HCT116 (cell line): ENCODE data around the gene ALAS2. TPM values are rescaled to one million over a fixed set of nuclear protein-coding genes. Genes with fewer than 3 reads are reported as not detected.

Experiments used
- ATAC-seq: fragments of 200-7000 bp; cut with Tn5 transposase; 2 replicates; pipeline ENCODE4 v1.9.1; 2020; ENCODE audit warnings: mild to moderate bottlenecking, moderate library complexity
- BruUV-seq: library from RNA; stranded (reverse); fragments of 400-500 nt; replicated peaks from 2 replicates; lab custom pipeline; 2021; lab: Mats Ljungman, UMichigan
- CTCF ChIA-PET: fragments of 300-600 bp; sonication (Branson Sonifier 250); formaldehyde crosslinking; loops from one replicate; lab custom pipeline; 2021; ENCODE audit warnings: antibody characterized with exemption; lab: Charles Lee
- POLR2A ChIA-PET: fragments of 300-600, 350-600 bp; sonication (Branson Sonifier 250); formaldehyde crosslinking; loops from one replicate; lab custom pipeline; 2021; ENCODE audit warnings: antibody characterized with exemption; lab: Charles Lee
- RAD21 ChIA-PET, 2 experiments: fragments of 300-600 bp; sonication (Branson Sonifier 250); formaldehyde crosslinking; loops; one replicate each; lab custom pipeline; 2023; ENCODE audit warnings: low total read pairs in 2 of 2; ENCODE audit not compliant: uncharacterized antibody in 2 of 2, unreplicated experiment in 2 of 2, low non-redundant PET in 1 of 2; lab: Charles Lee
- DNase-seq: peaks from one replicate; pipeline ENCODE4 v3.0.0-alpha.2; 2010; ENCODE audit warnings: low read depth, low spot score
- H2AFZ ChIP-seq: fragments of 200-600 bp; shearing (Covaris generic), sonication (generic); 2 replicates; pipeline ENCODE4 v1.6.1; 2017; ENCODE audit warnings: low read depth, mixed run types, mixed read lengths, antibody characterized with exemption, low read length; ENCODE audit not compliant: poor library complexity, severe bottlenecking
- H3K27ac ChIP-seq: 2 replicates; pipeline ENCODE4 v1.5.1; 2012; ENCODE audit warnings: low read depth, low read length
- H3K27me3 ChIP-seq: fragments of 200-600 bp; sonication (generic); 2 replicates; pipeline ENCODE4 v1.6.1; 2016; ENCODE audit warnings: mixed run types, low read length, mixed read lengths; ENCODE audit not compliant: insufficient read depth
- H3K36me3 ChIP-seq, 2 experiments: fragments of 200-500 bp in 1 of 2; fragments of 200-600 bp in 1 of 2; sonication (Bioruptor generic) in 1 of 2; sonication (generic) in 1 of 2; 2 replicates each; pipeline versions ENCODE4 v1.5.1 to v1.6.1; 2014 to 2016; ENCODE audit warnings: low read length in 2 of 2, inconsistent platforms in 1 of 2, mixed read lengths in 1 of 2, mixed run types in 1 of 2; ENCODE audit not compliant: insufficient read depth in 2 of 2, control insufficient read depth in 1 of 2
- H3K4me1 ChIP-seq, 2 experiments: fragments of 200-600 bp in 1 of 2; sonication (generic) in 1 of 2; 2 replicates each; pipeline versions ENCODE4 v1.5.1 to v1.6.1; 2012 to 2017; ENCODE audit warnings: low read length in 2 of 2, inconsistent platforms in 1 of 2, mild to moderate bottlenecking in 1 of 2, mixed read lengths in 1 of 2, mixed run types in 1 of 2, moderate library complexity in 1 of 2; ENCODE audit not compliant: insufficient read depth in 2 of 2, control insufficient read depth in 1 of 2
- H3K4me2 ChIP-seq: fragments of 200-600 bp; sonication (generic); 2 replicates; pipeline ENCODE4 v1.6.1; 2017; ENCODE audit warnings: mixed run types, low read length, mixed read lengths
- H3K4me3 ChIP-seq, 2 experiments: fragments of 200-600 bp in 1 of 2; sonication (generic) in 1 of 2; replicated peaks in 1 of 2; 2 replicates each; pipeline ENCODE4 v1.5.1; 2011 to 2016; ENCODE audit warnings: low read length in 2 of 2, control low read depth in 1 of 2, low read depth in 1 of 2, mild to moderate bottlenecking in 1 of 2, mixed read lengths in 1 of 2, mixed run types in 1 of 2
- H3K79me2 ChIP-seq: fragments of 200-600 bp; sonication (generic); 2 replicates; pipeline ENCODE4 v1.6.1; 2017; ENCODE audit warnings: mild to moderate bottlenecking, mixed run types, low read length, moderate library complexity, mixed read lengths; ENCODE audit not compliant: insufficient read depth
- H3K9ac ChIP-seq: fragments of 200-600 bp; sonication (generic); 2 replicates; pipeline ENCODE4 v1.6.1; 2016; ENCODE audit warnings: low read length, mixed read lengths
- H3K9me2 ChIP-seq: fragments of 200-600 bp; sonication (generic), shearing (Covaris generic); 2 replicates; pipeline ENCODE4 v1.6.1; 2017; ENCODE audit warnings: mixed run types, mild to moderate bottlenecking, moderate library complexity; ENCODE audit not compliant: insufficient read depth
- H3K9me3 ChIP-seq, 2 experiments: fragments of 200-500 bp in 1 of 2; fragments of 200-600 bp in 1 of 2; sonication (Bioruptor generic) in 1 of 2; sonication (generic) in 1 of 2; 2 replicates each; pipeline ENCODE4 v1.6.1; 2014 to 2017; ENCODE audit warnings: low read length in 2 of 2, mixed read lengths in 2 of 2, inconsistent platforms in 1 of 2, low read depth in 1 of 2, mild to moderate bottlenecking in 1 of 2, mixed run types in 1 of 2, moderate library complexity in 1 of 2; ENCODE audit not compliant: control insufficient read depth in 1 of 2, insufficient read depth in 1 of 2
- H4K20me1 ChIP-seq: fragments of 200-600 bp; sonication (generic), shearing (Covaris generic); 2 replicates; pipeline ENCODE4 v1.6.1; 2017; ENCODE audit warnings: mixed run types, mild to moderate bottlenecking, moderate library complexity; ENCODE audit not compliant: insufficient read depth
- CBX3 ChIP-seq: IDR thresholded peaks from 2 replicates; pipeline ENCODE4 v1.6.1; 2012; ENCODE audit warnings: low read depth
- EZH2 ChIP-seq: fragments of 200-600 bp; sonication (generic); IDR thresholded peaks from 2 replicates; pipeline ENCODE4 v1.6.1; 2017; ENCODE audit warnings: antibody characterized with exemption, mixed run types
- RAD21 ChIP-seq: IDR thresholded peaks from 2 replicates; pipeline ENCODE4 v1.6.1; 2012; ENCODE audit warnings: low read depth, mild to moderate bottlenecking
- SP1 ChIP-seq: IDR thresholded peaks from 2 replicates; pipeline ENCODE4 v1.6.1; 2012; ENCODE audit warnings: low read depth
- intact Hi-C: fragments of 100-400 bp; cut with micrococcal nuclease; formaldehyde crosslinking; loops from 2 replicates; pipeline ENCODE4 v1.10.0; 2022
- total RNA-seq: library from RNA; stranded (reverse); gene quantifications from one replicate; pipeline ENCODE4 v1.2.1, GENCODE V29; 2021; ENCODE audit not compliant: unreplicated experiment
- TF ChIP-seq, protein P1 (sequence below), 3 experiments: fragments of 200-600 bp in 1 of 3; sonication (generic) in 1 of 3; IDR thresholded peaks in 2 of 3; conservative IDR thresholded peaks in 1 of 3; 2 replicates each; pipeline ENCODE4 v1.5.1; 2012 to 2017; ENCODE audit warnings: low read depth in 2 of 3, low read length in 2 of 3, antibody characterized with exemption in 1 of 3, borderline replicate concordance in 1 of 3, control low read depth in 1 of 3, mild to moderate bottlenecking in 1 of 3, mixed read lengths in 1 of 3, mixed run types in 1 of 3, moderate library complexity in 1 of 3; ENCODE audit not compliant: insufficient read depth in 1 of 3

Gene ALAS2
- total RNA-seq, 1 experiment from 2014 or later: not detected

DNA sequence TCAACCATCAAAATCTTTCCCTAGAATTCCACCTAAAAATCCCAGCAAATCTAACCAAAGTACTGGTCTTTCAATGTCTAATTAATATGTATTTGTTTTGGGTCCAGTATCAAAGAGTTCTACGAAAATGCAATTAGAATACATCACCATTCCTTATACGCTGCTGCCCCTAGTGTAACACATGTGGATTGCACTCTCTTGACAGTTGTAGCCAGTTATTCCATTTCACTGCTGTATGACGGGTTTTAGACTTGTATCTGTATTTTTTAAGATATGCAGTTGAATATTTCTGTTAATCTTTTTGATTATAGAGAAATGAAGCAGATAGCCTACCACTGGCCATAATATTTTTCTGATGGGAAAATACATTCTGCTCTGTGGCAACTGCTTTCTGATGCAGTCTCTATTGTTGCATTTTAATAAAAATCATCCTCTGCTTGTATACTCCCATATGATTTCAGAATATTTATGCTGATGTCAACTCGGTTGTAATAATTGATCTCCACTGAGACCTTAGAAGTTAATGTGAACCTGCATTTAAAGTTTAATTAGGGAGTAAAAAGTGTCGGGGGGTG is 27.0 kb upstream of the ALAS2 start:
- Histone ChIP-seq H3K27me3 (no peaks in the 10 kb centered on the region), H4K20me1 (no peaks in the 10 kb centered on the region), H3K4me3 (no peak overlapping the region), H3K4me2 (peak overlapping the region; percentile 43), H3K9ac (no peak overlapping the region), H3K36me3 (no peaks in the 10 kb centered on the region), H3K9me3 (no peaks in the 10 kb centered on the region), H3K27ac (no peak overlapping the region), H3K79me2 (no peaks in the 10 kb centered on the region), H2AFZ (no peak overlapping the region), H3K9me2 (no peaks in the 10 kb centered on the region), H3K4me1 (no peaks in the 10 kb centered on the region)
- intact Hi-C loops: loop anchor here (1.0 to 10.0 kb wide), 3 partner anchors 166 to 423 kb away; no protein-coding TSS in a partner anchor
- TF ChIP-seq EZH2 (no peak), RAD21 (peak; percentile 76), CBX3 (no peak), SP1 (no peak)
- TF ChIP-seq, protein P1, sequence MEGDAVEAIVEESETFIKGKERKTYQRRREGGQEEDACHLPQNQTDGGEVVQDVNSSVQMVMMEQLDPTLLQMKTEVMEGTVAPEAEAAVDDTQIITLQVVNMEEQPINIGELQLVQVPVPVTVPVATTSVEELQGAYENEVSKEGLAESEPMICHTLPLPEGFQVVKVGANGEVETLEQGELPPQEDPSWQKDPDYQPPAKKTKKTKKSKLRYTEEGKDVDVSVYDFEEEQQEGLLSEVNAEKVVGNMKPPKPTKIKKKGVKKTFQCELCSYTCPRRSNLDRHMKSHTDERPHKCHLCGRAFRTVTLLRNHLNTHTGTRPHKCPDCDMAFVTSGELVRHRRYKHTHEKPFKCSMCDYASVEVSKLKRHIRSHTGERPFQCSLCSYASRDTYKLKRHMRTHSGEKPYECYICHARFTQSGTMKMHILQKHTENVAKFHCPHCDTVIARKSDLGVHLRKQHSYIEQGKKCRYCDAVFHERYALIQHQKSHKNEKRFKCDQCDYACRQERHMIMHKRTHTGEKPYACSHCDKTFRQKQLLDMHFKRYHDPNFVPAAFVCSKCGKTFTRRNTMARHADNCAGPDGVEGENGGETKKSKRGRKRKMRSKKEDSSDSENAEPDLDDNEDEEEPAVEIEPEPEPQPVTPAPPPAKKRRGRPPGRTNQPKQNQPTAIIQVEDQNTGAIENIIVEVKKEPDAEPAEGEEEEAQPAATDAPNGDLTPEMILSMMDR (IDR thresholded peaks at IDR 0.05 in 2 of 3, conservative IDR thresholded peaks at IDR 0.05 in 1 of 3; ENCODE audit: borderline replicate concordance in 1 of 3, insufficient read depth in 1 of 3, low read depth in 2 of 3, low read length in 2 of 3): peak; percentile 44 to 67 (median 65); a peak in 5 of 6 replicates
- no TSS peak for BruUV-seq
- ATAC-seq: peak; percentile 80
- peak; percentile 16 for DNase-seq
- ChIA-PET POLR2A (no interaction called here), RAD21 (no interaction called here), CTCF (interaction anchor here (0.6 to 1.0 kb wide), 2 partner anchors 166 to 418 kb away, joined by 3 to 5 read pairs; no protein-coding TSS in a partner anchor)
